OCI-LY1 (cell line): ENCODE results near the gene CDC34.
A peak's percentile ranks its signal among the peaks of the same experiment; 100 is the strongest.

Source experiments
- H2AFZ ChIP-seq: fragments of 200-600 bp; sonication (generic), shearing (Covaris generic); 2 replicates; pipeline ENCODE4 v1.6.0; 2014; ENCODE audit warnings: antibody characterized with exemption, mild to moderate bottlenecking, low read length
- H3F3A ChIP-seq: fragments of 200-600 bp; sonication (generic), shearing (Covaris generic); 2 replicates; pipeline ENCODE4 v1.6.0; 2014; ENCODE audit warnings: mild to moderate bottlenecking, antibody characterized with exemption, low read length, moderate library complexity; ENCODE audit not compliant: insufficient read depth
- H3K27ac ChIP-seq: fragments of 200-600 bp; sonication (generic); 2 replicates; pipeline ENCODE4 v1.5.1; 2014; ENCODE audit warnings: low read length, mixed run types, mild to moderate bottlenecking, low read depth; ENCODE audit not compliant: poor library complexity, severe bottlenecking
- H3K27me3 ChIP-seq: fragments of 200-600 bp; sonication (generic); 2 replicates; pipeline ENCODE4 v1.6.0; 2014; ENCODE audit warnings: antibody characterized with exemption, mild to moderate bottlenecking, low read length, moderate library complexity; ENCODE audit not compliant: insufficient read depth
- H3K36me3 ChIP-seq: fragments of 200-600 bp; sonication (generic); 2 replicates; pipeline ENCODE4 v1.6.1; 2014; ENCODE audit warnings: mild to moderate bottlenecking, antibody characterized with exemption, low read length, moderate library complexity, mixed read lengths; ENCODE audit not compliant: insufficient read depth
- H3K4me1 ChIP-seq: fragments of 200-600 bp; sonication (generic); 2 replicates; pipeline ENCODE4 v1.5.1; 2014; ENCODE audit warnings: mild to moderate bottlenecking, low read length, moderate library complexity; ENCODE audit not compliant: insufficient read depth, severe bottlenecking
- H3K4me2 ChIP-seq: fragments of 200-600 bp; sonication (generic), shearing (Covaris generic); 2 replicates; pipeline ENCODE4 v1.6.1; 2014; ENCODE audit warnings: low read length
- H3K4me3 ChIP-seq: fragments of 200-600 bp; sonication (generic); 2 replicates; pipeline ENCODE4 v1.5.1; 2014; ENCODE audit warnings: low read length, low read depth, mild to moderate bottlenecking, mixed read lengths; ENCODE audit not compliant: poor library complexity, severe bottlenecking
- H3K79me2 ChIP-seq: fragments of 200-600 bp; shearing (Covaris generic); 2 replicates; pipeline ENCODE4 v1.6.1; 2016; ENCODE audit warnings: mixed run types, low read length, mixed read lengths; ENCODE audit not compliant: insufficient read depth
- H3K9ac ChIP-seq: fragments of 200-600 bp; sonication (generic), shearing (Covaris generic); 2 replicates; pipeline ENCODE4 v1.6.1; 2014; ENCODE audit warnings: mild to moderate bottlenecking, low read length, mixed read lengths
- H3K9me2 ChIP-seq: fragments of 200-600 bp; sonication (generic), shearing (Covaris generic); 2 replicates; pipeline ENCODE4 v1.6.1; 2014; ENCODE audit warnings: low read depth, mild to moderate bottlenecking, low read length, mixed read lengths
- H3K9me3 ChIP-seq: fragments of 200-600 bp; shearing (Covaris generic); 2 replicates; pipeline ENCODE4 v1.6.1; 2014; ENCODE audit warnings: low read length, mixed read lengths
- H4K20me1 ChIP-seq: fragments of 200-600 bp; sonication (generic), shearing (Covaris generic); 2 replicates; pipeline ENCODE4 v1.6.0; 2016; ENCODE audit warnings: mild to moderate bottlenecking, low read length; ENCODE audit not compliant: insufficient read depth
- CTCF ChIP-seq: fragments of 200-600 bp; sonication (generic), shearing (Covaris generic); IDR thresholded peaks from 2 replicates; pipeline ENCODE4 v1.5.1; 2017; ENCODE audit warnings: mild to moderate bottlenecking, antibody characterized with exemption, low read length, moderate library complexity, mixed read lengths
- EZH2 ChIP-seq: fragments of 200-600 bp; sonication (generic), shearing (Covaris generic); IDR thresholded peaks from 2 replicates; pipeline ENCODE4 v1.8.0; 2017; ENCODE audit warnings: borderline replicate concordance, mixed run types, mild to moderate bottlenecking, antibody characterized with exemption, low read length, moderate library complexity, mixed read lengths

CDC34 gene

DNA sequence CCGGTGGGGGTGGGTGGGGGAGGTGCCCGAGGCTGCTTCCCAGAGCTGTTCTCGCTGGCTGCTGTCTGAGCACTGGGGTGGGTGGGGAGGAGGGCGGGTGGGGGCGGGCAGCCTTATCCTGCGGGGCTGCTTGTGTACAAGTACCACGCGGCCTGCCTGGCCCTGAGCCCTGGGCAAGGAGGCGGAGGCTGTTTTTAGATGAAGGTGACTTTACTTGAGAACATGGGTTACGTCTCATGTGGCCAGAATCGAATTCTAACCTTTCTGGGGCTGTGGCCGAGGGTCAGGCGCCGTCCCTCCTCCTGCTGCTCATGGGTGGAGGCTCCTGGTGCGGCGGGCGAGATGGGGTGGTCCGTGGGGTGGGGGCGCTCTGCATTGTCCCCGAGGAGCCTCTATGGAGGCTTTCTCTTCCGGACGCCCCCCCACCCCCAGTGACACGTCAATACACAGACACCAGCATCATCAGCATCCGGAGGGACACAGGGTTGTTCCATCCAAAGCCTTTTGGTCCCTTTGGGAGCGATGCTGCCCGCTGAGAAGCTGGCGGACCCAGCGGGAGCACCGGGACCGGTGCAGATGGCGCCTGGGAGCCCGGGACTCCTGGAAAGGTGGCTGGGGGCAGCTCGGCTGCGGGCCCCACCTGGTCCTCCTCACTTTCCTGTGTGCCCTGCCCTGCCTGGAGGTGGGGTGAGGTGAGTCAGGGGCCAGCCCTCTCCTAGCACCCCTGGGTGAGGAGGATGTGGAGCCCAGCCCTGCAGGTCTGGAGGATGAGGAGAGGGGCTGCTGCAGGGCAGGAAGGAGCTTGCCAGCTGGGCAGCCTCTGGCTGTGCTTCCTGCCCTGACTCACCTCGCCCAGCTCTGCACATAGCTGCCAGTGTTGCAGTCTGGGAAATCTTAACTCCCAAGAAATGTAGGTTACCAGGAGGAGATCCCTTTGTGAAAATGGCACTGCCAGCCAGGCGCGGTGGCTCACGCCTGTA, 44.3 kb downstream of the CDC34 start:
- no peaks in the 10 kb centered on the region for H3K9me3 ChIP-seq
- H3K4me1 ChIP-seq = peaks cover 31% of the 10 kb centered on the region
- H3K4me2 ChIP-seq = peak overlapping the region; percentile 67
- H4K20me1 ChIP-seq = no peaks in the 10 kb centered on the region
- H3K27me3 ChIP-seq = no peaks in the 10 kb centered on the region
- H3K27ac ChIP-seq = no peak overlapping the region
- peaks cover 39% of the 10 kb centered on the region for H3K79me2 ChIP-seq
- peak overlapping the region; percentile 46; the same call in 1 of the 2 replicates for H3K9ac ChIP-seq
- no peaks in the 10 kb centered on the region for H3K9me2 ChIP-seq
- H2AFZ ChIP-seq = no peak overlapping the region
- peaks cover 7% of the 10 kb centered on the region; the same call in 1 of the 2 replicates for H3F3A ChIP-seq
- peak overlapping the region; percentile 94 for H3K4me3 ChIP-seq
- no peak for TF ChIP-seq EZH2
- TF ChIP-seq CTCF = no peak
- peaks cover 23% of the 10 kb centered on the region; the same call in 1 of the 2 replicates for H3K36me3 ChIP-seq

- Histone ChIP-seq H3K36me3 (peaks cover 32% of the 10 kb centered on the region), H3F3A (0 out of 2 replicates have a peak, but pooled peaks cover 1% of the 10 kb centered on the region), H3K4me1 (peaks cover 21% of the 10 kb centered on the region), H3K27me3 (no peaks in the 10 kb centered on the region), H3K9ac (no peak overlapping the region), H3K9me2 (no peaks in the 10 kb centered on the region), H3K4me3 (no peak overlapping the region), H3K27ac (no peak overlapping the region), H3K4me2 (no peak overlapping the region), H3K9me3 (no peaks in the 10 kb centered on the region), H3K79me2 (peaks cover 39% of the 10 kb centered on the region), H4K20me1 (no peaks in the 10 kb centered on the region), H2AFZ (no peak overlapping the region)
- TF ChIP-seq EZH2 (no peak), CTCF (no peak)
These were observed 45.3 kb downstream of the CDC34 start for GRCh38 chr19:576768-577438.

GRCh38 chr19:577439-578392, 46.2 kb downstream of the CDC34 start:
- Histone ChIP-seq H2AFZ (no peak overlapping the region), H3K4me2 (no peak overlapping the region), H4K20me1 (no peaks in the 10 kb centered on the region), H3K9me2 (no peaks in the 10 kb centered on the region), H3K27me3 (no peaks in the 10 kb centered on the region), H3F3A (no peaks in the 10 kb centered on the region), H3K36me3 (peaks cover 36% of the 10 kb centered on the region), H3K27ac (no peak overlapping the region), H3K4me3 (no peak overlapping the region), H3K9ac (no peak overlapping the region), H3K9me3 (no peaks in the 10 kb centered on the region), H3K79me2 (peaks cover 39% of the 10 kb centered on the region), H3K4me1 (peaks cover 21% of the 10 kb centered on the region)
- no peak for TF ChIP-seq EZH2
- no peak for TF ChIP-seq CTCF
